ENCODE data around the gene NBAS.
A peak's percentile ranks its signal among the peaks of the same experiment; 100 is the strongest.

NBAS gene

GRCh38 chr2:15562354-15563031 is 1.4 kb upstream of the NBAS start:
- ChIA-PET POLR2A (no interaction called here), CTCF (interaction anchor here (2.3 to 4.4 kb wide), 2 partner anchors 14 to 15 kb away, joined by 24 to 28 read pairs; no protein-coding TSS in a partner anchor)
- DNase-seq (ENCODE audit: extremely low spot score), result no peak

GRCh38 chr2:15561574-15562344 is 625 bp upstream of the NBAS start:
- peak; percentile 29 for DNase-seq (ENCODE audit: extremely low spot score)
- TF ChIP-seq CTCF (IDR thresholded peaks at IDR 0.05; ENCODE audit: control extremely low read depth, extremely low read depth, low read depth, missing control alignments), result no peak
- POLR2A ChIA-PET, result interaction anchor here (0.8 kb wide), 1 partner anchor 50 kb away, joined by 3 read pairs; no protein-coding TSS in a partner anchor
- CTCF ChIA-PET, result interaction anchor here (0.8 to 4.4 kb wide), 6 partner anchors 9 to 24 kb away, joined by 3 to 28 read pairs (median 6); no protein-coding TSS in a partner anchor

More at GRCh38 chr2:15562354-15563031, 1.4 kb upstream of the NBAS start:
- no peak for TF ChIP-seq CTCF (IDR thresholded peaks at IDR 0.05; ENCODE audit: control extremely low read depth, extremely low read depth, low read depth, missing control alignments)

GRCh38 chr2:15560140-15560987 is 770 bp downstream of the NBAS start:
- TF ChIP-seq CTCF (IDR thresholded peaks at IDR 0.05; ENCODE audit: control extremely low read depth, extremely low read depth, low read depth, missing control alignments), result no peak
- ChIA-PET CTCF (interaction anchor here (0.8 to 4.4 kb wide), 7 partner anchors 10 to 25 kb away, joined by 3 to 28 read pairs (median 6); no protein-coding TSS in a partner anchor), POLR2A (no interaction called here)
- DNase-seq (ENCODE audit: extremely low spot score), result peak; percentile 23

GRCh38 chr2:15559379-15560139 is 1.6 kb downstream of the NBAS start:
- ChIA-PET POLR2A (no interaction called here), CTCF (interaction anchor here (0.8 to 4.4 kb wide), 3 partner anchors 12 to 17 kb away, joined by 3 to 24 read pairs (median 15); no protein-coding TSS in a partner anchor)
- TF ChIP-seq CTCF (IDR thresholded peaks at IDR 0.05; ENCODE audit: control extremely low read depth, extremely low read depth, low read depth, missing control alignments), result no peak
- DNase-seq (ENCODE audit: extremely low spot score), result no peak

GRCh38 chr2:15557887-15558311 is 3.2 kb downstream of the NBAS start:
- TF ChIP-seq CTCF (IDR thresholded peaks at IDR 0.05; ENCODE audit: control extremely low read depth, extremely low read depth, low read depth, missing control alignments), result no peak
- ChIA-PET POLR2A (no interaction called here), CTCF (interaction anchor here (0.8 to 4.4 kb wide), 5 partner anchors 10 to 33 kb away, joined by 3 to 24 read pairs (median 9); no protein-coding TSS in a partner anchor)
- DNase-seq (ENCODE audit: extremely low spot score), result no peak

All from GM10248 (cell line).